ENCODE results near the gene ZC3H13. TPM values are rescaled to one million over a fixed set of nuclear protein-coding genes. Genes with fewer than 3 reads are reported as not detected.

ZC3H13 gene
- total and polyA plus RNA-seq, 2 of the 8 experiments (the other 6 are each of a cell fraction or from before 2014, with no cell fraction given): 5.1 to 57.8 TPM

- no peaks in the 10 kb centered on the region for H3K23me2 ChIP-seq (ENCODE audit: low read depth, low read length)
- no peaks in the 10 kb centered on the region for H3K9me3 ChIP-seq (ENCODE audit: insufficient read depth in 2 of 2, low read depth in 1 of 2, low read length in 1 of 2)
- H4K8ac ChIP-seq (ENCODE audit: extremely low read depth, insufficient read depth, low read length): no peak overlapping the region
- H3K36me3 ChIP-seq (ENCODE audit: control insufficient read depth in 2 of 4, insufficient read depth in 4 of 4, low read length in 3 of 4): no peaks in the 10 kb centered on the region
- H2BK15ac ChIP-seq (ENCODE audit: low read length): no peak overlapping the region
- POLR2A ChIA-PET (ENCODE audit: partially characterized antibody): no interaction called here
- no peak overlapping the region for H2BK12ac ChIP-seq (ENCODE audit: low read depth, low read length)
- FAIRE-seq (no peak), DNase-seq (ENCODE audit: low read depth in 1 of 2, low spot score in 2 of 2) (no peak)
- H3K4me3 ChIP-seq (ENCODE audit: extremely low read depth in 1 of 4, insufficient read depth in 2 of 4, low read depth in 3 of 4, low read length in 4 of 4): no peak overlapping the region
- no peak overlapping the region for H3K18ac ChIP-seq (ENCODE audit: extremely low read depth, low read length)
- H2BK5ac ChIP-seq (ENCODE audit: low read depth, low read length): no peak overlapping the region
- no peak overlapping the region for H2AFZ ChIP-seq (ENCODE audit: low read length)
- no peak overlapping the region for H3K56ac ChIP-seq (replicated peaks; ENCODE audit: insufficient read length, low read depth, low read length)
- peaks cover 0 to 3% (median 1%) of the 10 kb centered on the region in 4 experiments; a peak in 1 of 7 replicates for H3K4me1 ChIP-seq (replicated peaks in 1 of 4; ENCODE audit: control insufficient read depth in 3 of 4, insufficient read depth in 4 of 4, low read length in 3 of 4)
- H3K4ac ChIP-seq (replicated peaks; ENCODE audit: insufficient read length, low read depth, low read length): no peak overlapping the region
- no peak overlapping the region for H3K27ac ChIP-seq (ENCODE audit: low read depth, low read length)
- WGBS, 2 experiments (ENCODE audit: extremely low coverage in 1 of 2, insufficient coverage in 1 of 2, insufficient read length in 1 of 2, insufficient replicate concordance in 2 of 2, low coverage in 1 of 2, low lambda C conversion rate in 2 of 2, missing lambda C conversion rate in 1 of 2): 93% methylated on average over 1 of the region's 1 CpG; no CpG with 5 or more reads in 1 of the 2 experiments
- CTCF ChIA-PET (ENCODE audit: partially characterized antibody): interaction anchor here (0.6 to 1.0 kb wide), 2 partner anchors 27 to 116 kb away, joined by 3 to 4 read pairs; no protein-coding TSS in a partner anchor
- no peak overlapping the region for H3K23ac ChIP-seq (ENCODE audit: insufficient read length)
- H3K79me1 ChIP-seq (ENCODE audit: low read depth, low read length): no peaks in the 10 kb centered on the region
- TF ChIP-seq HDAC6 (IDR thresholded peaks at IDR 0.05; ENCODE audit: low read depth, low read length) (no peak), GTF2F1 (IDR thresholded peaks at IDR 0.05; ENCODE audit: borderline replicate concordance, low read depth, low read length) (no peak), CREB1 (IDR thresholded peaks at IDR 0.05) (no peak), TBP (IDR thresholded peaks at IDR 0.05; ENCODE audit: low read depth, low read length) (no peak), JUND (IDR thresholded peaks at IDR 0.05; ENCODE audit: low read length) (no peak), FOSL1 (IDR thresholded peaks at IDR 0.05; ENCODE audit: insufficient read depth, low read depth, low read length) (no peak), KDM5A (IDR thresholded peaks at IDR 0.05; ENCODE audit: low read length) (no peak), SIN3A (conservative IDR thresholded peaks at IDR 0.05 in 1 of 2, IDR thresholded peaks at IDR 0.05 in 1 of 2; ENCODE audit: low read depth in 1 of 2, low read length in 2 of 2) (no peak), EZH2 (IDR thresholded peaks at IDR 0.05; ENCODE audit: low read depth, low read length, severe bottlenecking) (no peak), SP4 (IDR thresholded peaks at IDR 0.05; ENCODE audit: low read length) (no peak)
- H4K20me1 ChIP-seq (replicated peaks in 1 of 2; ENCODE audit: control insufficient read depth in 1 of 2, insufficient read depth in 2 of 2, low read length in 2 of 2): no peaks in the 10 kb centered on the region
- H2AK5ac ChIP-seq (ENCODE audit: low read depth, low read length): no peak overlapping the region
- H3K14ac ChIP-seq (ENCODE audit: insufficient read length): no peak overlapping the region
- H3K79me2 ChIP-seq (ENCODE audit: control insufficient read depth in 1 of 2, insufficient read depth in 2 of 2, low read length in 2 of 2): no peaks in the 10 kb centered on the region
- H2BK20ac ChIP-seq (ENCODE audit: low read length): no peak overlapping the region
- H3K27me3 ChIP-seq (replicated peaks in 1 of 4; ENCODE audit: control insufficient read depth in 3 of 4, extremely low read depth in 1 of 4, insufficient read depth in 3 of 4, low read length in 3 of 4): no peaks in the 10 kb centered on the region
- no peak overlapping the region for H4K5ac ChIP-seq (ENCODE audit: insufficient read length, low read depth, low read length)
- no peak overlapping the region for H4K91ac ChIP-seq (replicated peaks; ENCODE audit: insufficient read length, low read length)
- no peak overlapping the region for H2BK120ac ChIP-seq (replicated peaks; ENCODE audit: low read depth, low read length)
- H3K4me2 ChIP-seq (ENCODE audit: insufficient read depth in 1 of 2, low read depth in 2 of 2, low read length in 2 of 2): no peak overlapping the region
- H3K9ac ChIP-seq (replicated peaks in 1 of 4; ENCODE audit: extremely low read depth in 1 of 4, low read depth in 3 of 4, low read length in 3 of 4): no peak overlapping the region
Measured at GRCh38 chr13:45921162-45921736, 131.3 kb downstream of the ZC3H13 start.

Measured in H1 (cell line).